GM18520 (cell line): Measurements from ENCODE around the gene TRIM7.
"Not testable (repeated sequence)": the region's sequence is repeated elsewhere in the genome, so short reads cannot be mapped to it uniquely, and the experiment has no call there.

Source experiments
- ATAC-seq: cut with Tn5 transposase; IDR thresholded peaks from one replicate; pipeline ENCODE4 v1.9.1; 2021; ENCODE audit not compliant: unreplicated experiment

Gene TRIM7

DNA sequence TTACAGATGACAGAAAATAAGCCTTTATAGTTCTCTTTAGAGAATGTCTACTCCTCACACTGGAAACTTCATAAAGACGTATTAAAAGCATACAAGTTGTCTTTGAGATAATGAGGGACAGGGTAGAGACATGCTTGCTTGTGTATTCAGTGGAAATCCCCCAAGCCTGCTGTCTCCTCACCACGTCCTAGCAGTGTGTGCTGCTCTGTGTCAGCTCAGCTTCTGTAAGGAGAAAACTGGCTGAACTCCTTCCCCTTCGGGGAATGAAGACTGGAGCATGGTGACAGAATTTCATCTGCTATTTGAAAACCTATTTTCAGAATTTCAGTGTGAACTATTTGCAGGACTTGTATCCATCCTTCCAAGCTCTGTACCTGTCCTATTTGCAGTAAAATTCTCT is 48.2 kb downstream of the TRIM7 start:
- peak; percentile 26 for ATAC-seq

DNA sequence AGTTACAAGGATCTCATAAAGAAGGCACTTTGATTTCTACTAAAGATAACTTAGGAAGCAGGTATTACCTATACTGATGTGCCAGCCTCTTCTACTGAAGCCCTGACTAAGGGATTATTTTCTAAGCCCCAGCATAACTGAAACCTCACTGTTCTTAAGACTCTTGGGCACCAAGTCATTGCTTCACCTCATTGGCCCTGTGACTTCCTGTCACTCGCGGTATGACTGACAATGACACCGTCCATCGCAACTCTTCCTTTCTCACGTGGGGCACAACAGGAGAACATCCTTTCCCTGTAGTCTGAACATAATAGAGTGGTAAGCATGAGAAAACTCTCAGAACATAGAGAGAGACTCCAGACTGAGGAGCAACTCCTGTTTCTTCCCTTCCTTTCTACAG is 51.2 kb downstream of the TRIM7 start:
- ATAC-seq: no peak

DNA sequence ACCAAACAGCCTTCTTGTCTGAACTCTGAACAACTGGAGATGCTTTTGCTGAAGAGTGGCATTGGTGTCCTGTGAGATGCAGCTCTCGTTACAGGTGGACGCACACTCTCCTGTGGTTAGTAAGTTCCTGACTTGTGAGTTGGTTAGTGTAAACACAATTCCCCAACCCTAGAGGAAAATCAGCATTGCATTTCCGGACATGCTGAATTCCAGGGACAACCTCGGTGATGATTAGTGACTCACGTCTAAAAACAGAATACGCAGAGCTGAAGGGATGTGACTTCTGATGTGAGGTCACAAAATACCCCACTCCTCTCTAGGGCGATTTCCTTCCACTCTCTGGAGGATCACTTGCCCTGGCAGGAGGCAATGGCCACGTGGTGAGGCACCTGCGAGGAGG is 52.6 kb downstream of the TRIM7 start:
- ATAC-seq: no peak

DNA sequence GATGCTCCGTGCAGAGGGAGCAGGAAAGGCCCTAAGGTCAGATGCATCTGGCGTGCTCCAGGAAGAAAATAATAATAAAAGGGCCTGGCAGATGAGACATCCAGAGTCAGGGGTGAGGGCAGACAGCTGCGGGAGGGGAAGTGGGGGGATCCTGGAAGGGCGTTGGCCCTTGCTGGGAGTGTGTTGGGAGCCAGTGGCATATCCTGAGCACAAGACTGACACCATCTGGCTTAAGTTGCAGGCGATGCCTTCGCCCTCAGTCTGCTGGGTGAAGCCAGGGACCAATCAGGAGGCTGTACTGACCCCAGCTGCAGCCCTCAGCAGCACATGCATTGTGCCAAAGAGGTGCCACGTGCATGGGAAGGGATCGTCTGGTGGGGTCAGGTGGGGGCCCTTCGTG is 53.9 kb downstream of the TRIM7 start:
- ATAC-seq: no peak

DNA sequence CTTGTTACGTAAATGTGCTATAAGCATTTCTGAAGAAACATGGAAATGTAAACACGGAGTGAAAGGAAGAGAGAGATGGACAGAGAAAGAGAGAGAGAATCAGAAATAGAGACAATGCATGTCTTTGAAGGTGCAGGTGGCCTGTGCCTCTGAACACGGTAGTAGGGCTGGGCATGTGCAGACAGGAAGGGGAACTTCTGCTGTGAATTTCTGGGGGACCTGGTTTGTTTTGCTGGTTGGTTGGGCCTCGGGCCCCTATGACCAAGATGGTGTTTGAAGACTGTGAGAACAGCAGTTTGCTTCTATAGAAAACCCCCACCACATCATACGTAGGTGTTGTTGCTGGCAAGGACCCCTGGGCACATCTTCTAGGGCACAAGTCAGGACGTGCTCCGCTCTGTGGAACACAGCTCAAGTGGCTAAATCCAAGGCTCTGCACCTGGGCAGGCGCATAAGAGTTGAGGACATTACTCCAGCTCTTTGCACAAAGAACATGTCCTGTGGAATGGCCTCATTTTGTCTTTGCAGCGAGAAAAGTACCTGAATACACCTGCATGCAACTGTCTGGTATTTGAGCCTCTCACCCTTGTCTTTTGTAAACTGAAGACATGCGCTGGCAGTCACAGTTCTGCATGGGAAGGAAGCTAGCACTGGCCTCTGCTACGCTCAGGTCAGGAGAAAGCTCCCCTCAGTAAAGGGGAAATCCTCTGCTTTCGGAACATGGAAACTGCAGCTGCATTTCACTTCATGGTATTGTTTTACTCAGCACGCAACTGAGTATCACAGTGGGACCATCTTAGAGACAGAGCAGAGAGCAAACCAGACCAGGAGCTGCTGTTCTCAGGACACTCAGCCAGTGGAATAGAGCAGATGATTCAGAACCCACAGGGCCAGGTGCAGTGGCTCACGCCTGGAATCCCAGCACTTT is 54.9 kb downstream of the TRIM7 start:
- ATAC-seq: no peak

DNA sequence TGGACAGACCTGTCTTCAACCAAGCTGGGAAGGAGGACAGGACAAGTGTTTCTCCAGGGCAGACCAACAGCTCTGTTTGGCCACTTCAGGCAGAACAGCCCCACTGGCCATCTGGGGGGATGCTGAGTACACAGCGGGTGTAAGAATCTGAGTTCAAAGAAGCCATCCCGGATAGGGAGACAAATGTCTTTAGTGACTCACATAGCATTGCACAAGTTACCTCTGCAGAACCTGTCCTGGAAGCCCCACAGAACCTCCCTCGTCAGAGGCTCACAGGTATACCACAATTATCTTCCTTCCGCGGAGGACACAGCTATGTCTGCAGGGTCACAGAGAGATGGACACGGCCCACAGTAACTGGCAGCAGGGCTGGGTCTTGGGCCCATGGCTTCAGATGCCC is 55.6 kb downstream of the TRIM7 start:
- no peak for ATAC-seq

DNA sequence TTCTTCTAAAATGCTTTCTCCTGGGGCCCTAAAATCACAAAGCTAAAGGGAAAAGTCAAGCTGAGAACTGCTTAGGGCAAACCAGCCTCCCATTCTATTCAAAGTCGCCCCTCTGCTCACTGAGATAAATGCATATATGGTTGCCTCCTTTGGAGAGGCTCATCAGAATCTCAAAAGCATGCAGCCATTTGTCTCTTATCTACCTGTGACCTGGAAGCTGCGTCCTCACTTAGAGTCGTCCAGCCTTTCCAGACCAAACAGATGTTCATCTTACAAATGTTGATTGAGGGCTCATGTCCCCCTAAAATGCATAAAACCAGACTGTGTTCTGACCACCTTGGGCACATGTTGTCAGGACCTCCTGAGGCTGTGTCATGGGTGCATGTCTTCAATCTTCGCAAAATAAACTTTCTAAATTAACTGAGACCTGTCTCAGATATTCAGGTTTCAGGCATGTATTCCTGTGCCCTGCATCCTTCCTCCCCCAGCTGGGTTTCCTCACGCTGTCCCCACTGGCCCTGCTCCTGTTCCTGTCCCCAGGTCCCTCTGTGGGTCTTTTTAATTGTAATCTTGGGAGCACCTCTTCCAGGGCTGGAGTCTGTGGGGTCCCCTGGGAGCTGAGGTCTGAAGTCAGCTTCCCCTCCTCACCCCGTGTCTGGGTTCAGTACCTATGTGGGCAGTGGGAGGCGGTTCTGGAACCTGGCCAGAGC is 57.9 kb downstream of the TRIM7 start, which contains the start of gene OR2V2:
OR2V2 (plus strand) TSS at position 660 of the 710 bp plus-strand sequence. CDS start 7,357 bp downstream, outside the sequence.
- not testable (repeated sequence) for ATAC-seq

DNA sequence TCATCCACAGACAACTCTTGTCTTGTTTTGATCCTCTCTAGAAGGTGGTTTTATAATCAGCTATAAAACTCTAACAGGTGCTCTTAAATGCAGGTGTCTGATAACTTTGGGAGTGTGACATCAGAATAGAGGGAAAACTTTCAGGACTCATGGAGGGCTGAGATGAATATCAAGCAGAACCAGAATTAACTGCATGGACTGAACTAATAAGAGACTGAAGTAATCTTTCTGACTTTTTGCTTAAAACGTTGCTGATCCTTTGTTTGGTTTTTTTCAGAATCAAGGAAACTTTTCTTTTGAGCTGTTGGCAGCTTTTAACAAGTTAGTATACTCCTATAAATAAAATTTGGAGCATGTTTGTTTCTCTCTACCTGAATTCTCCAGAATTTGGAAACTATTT is 59.9 kb downstream of the TRIM7 start:
- no peak for ATAC-seq
